ENCODE measurements around the gene DCPS. TPM values are rescaled to one million over a fixed set of nuclear protein-coding genes. Genes with fewer than 3 reads are reported as not detected.

DCPS gene
- total and polyA plus RNA-seq, 4 donors: 10.7 to 26.3 (median 20.4) TPM

DNA sequence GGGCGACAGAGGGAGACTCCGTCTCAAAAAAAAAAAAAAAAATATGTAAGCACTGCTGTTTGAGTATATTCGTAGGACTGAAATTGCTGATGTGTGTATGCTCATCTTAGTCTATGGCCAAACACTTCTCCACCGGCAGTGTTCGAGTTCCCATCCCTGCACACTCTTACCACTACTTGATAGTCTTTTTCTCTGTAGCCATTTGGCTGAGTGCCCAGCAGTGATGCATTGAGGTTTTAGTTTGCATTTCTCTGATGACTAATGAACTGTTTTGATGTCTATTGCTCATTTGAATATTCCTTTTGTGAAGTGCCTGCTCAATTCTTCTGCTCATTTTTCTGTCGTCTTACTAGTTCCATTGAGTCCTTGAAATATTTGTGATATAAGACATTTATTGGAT, 19.0 kb upstream of the DCPS start:
- no peak overlapping the region for H3K27ac ChIP-seq (ENCODE audit: low read depth in 1 of 2, low read length in 1 of 2)
- ATAC-seq (ENCODE audit: insufficient read depth, low FRiP score) (no peak), DNase-seq (peak in 2 of 3 donors; percentile 25 to 53)
- no peak overlapping the region for H3K4me3 ChIP-seq
- TF ChIP-seq, protein P1, sequence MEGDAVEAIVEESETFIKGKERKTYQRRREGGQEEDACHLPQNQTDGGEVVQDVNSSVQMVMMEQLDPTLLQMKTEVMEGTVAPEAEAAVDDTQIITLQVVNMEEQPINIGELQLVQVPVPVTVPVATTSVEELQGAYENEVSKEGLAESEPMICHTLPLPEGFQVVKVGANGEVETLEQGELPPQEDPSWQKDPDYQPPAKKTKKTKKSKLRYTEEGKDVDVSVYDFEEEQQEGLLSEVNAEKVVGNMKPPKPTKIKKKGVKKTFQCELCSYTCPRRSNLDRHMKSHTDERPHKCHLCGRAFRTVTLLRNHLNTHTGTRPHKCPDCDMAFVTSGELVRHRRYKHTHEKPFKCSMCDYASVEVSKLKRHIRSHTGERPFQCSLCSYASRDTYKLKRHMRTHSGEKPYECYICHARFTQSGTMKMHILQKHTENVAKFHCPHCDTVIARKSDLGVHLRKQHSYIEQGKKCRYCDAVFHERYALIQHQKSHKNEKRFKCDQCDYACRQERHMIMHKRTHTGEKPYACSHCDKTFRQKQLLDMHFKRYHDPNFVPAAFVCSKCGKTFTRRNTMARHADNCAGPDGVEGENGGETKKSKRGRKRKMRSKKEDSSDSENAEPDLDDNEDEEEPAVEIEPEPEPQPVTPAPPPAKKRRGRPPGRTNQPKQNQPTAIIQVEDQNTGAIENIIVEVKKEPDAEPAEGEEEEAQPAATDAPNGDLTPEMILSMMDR (IDR thresholded peaks at IDR 0.05; ENCODE audit: control extremely low read depth, extremely low read depth): no peak
- H3K9ac ChIP-seq (ENCODE audit: insufficient read depth in 1 of 2, low read length in 2 of 2): no peak overlapping the region
- H3K27me3 ChIP-seq (ENCODE audit: control insufficient read depth in 3 of 3, insufficient read depth in 3 of 3, low read length in 2 of 3): no peaks in the 10 kb centered on the region
- WGBS, 2 donors: 46 to 57% methylated on average over 6 of the region's 6 CpGs
- H3K9me3 ChIP-seq (ENCODE audit: control insufficient read depth in 4 of 4, insufficient read depth in 3 of 4, low read length in 3 of 4): no peaks in the 10 kb centered on the region
- H3K36me3 ChIP-seq (ENCODE audit: control insufficient read depth in 4 of 4, insufficient read depth in 4 of 4, low read length in 4 of 4): peaks cover 0 to 4% (median 1%) of the 10 kb centered on the region in 4 donors
- H3K4me1 ChIP-seq (ENCODE audit: control insufficient read depth in 5 of 5, insufficient read depth in 5 of 5, low read length in 5 of 5): peaks cover 4 to 16% (median 8%) of the 10 kb centered on the region in 5 donors

DNA sequence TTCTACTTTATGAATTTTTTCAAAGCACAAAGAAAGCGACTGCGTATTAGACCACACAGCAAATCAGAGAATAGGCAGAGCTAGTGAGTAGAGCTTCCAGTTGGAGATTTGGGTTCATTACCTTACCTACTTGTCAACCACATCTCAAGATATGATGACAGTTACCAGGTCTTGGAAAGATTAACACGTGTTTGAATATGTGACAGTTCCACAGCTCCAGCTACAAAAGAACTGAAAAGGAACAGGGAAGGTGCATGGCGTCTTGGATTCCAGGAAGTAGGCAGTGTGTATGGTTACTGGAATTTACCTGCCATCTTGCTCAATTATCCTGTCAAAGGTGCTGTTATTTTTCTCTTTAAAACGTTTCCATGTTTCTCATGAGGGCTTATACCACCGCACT, 15.6 kb upstream of the DCPS start:
- Histone ChIP-seq H3K36me3 (ENCODE audit: control insufficient read depth in 4 of 4, insufficient read depth in 4 of 4, low read length in 4 of 4) (peaks cover 0 to 26% (median 18%) of the 10 kb centered on the region in 4 donors), H3K9me3 (ENCODE audit: control insufficient read depth in 4 of 4, insufficient read depth in 3 of 4, low read length in 3 of 4) (no peaks in the 10 kb centered on the region), H3K27me3 (ENCODE audit: control insufficient read depth in 3 of 3, insufficient read depth in 3 of 3, low read length in 2 of 3) (no peaks in the 10 kb centered on the region), H3K4me3 (no peak overlapping the region), H3K9ac (ENCODE audit: insufficient read depth in 1 of 2, low read length in 2 of 2) (no peak overlapping the region), H3K27ac (ENCODE audit: low read depth in 1 of 2, low read length in 1 of 2) (no peak overlapping the region), H3K4me1 (ENCODE audit: control insufficient read depth in 5 of 5, insufficient read depth in 5 of 5, low read length in 5 of 5) (peaks cover 0 to 3% (median 0%) of the 10 kb centered on the region in 5 donors)
- WGBS, 2 donors: 86 to 88% methylated on average over 6 of the region's 6 CpGs
- TF ChIP-seq, protein P1 (IDR thresholded peaks at IDR 0.05; ENCODE audit: control extremely low read depth, extremely low read depth): no peak
- ATAC-seq (ENCODE audit: insufficient read depth, low FRiP score) (no peak), DNase-seq (no peak)

DNA sequence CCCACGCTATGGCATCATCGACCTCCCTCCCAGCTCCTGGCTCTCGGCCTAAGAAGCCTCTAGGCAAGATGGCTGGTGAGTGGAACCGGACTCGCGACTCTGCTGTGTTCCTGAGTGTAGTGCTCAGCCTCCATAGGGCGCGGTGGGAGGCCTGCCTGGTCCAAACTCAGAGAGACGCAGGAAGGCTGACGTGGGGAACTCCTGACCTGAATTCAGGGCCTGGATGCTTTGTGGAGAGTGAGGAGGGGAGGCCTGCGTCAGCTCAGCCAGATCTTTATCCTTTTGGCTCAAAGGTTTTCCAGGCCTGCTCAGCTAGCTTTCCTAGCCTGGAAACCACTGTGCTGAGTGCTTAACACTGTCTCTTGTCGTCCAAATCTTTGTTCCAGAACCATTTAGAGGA, 13.0 kb upstream of the DCPS start:
- Histone ChIP-seq H3K36me3 (ENCODE audit: control insufficient read depth in 4 of 4, insufficient read depth in 4 of 4, low read length in 4 of 4) (peaks cover 0 to 36% (median 31%) of the 10 kb centered on the region in 4 donors), H3K4me3 (no peak overlapping the region), H3K9me3 (ENCODE audit: control insufficient read depth in 4 of 4, insufficient read depth in 3 of 4, low read length in 3 of 4) (no peaks in the 10 kb centered on the region), H3K4me1 (ENCODE audit: control insufficient read depth in 5 of 5, insufficient read depth in 5 of 5, low read length in 5 of 5) (no peaks in the 10 kb centered on the region), H3K27ac (ENCODE audit: low read depth in 1 of 2, low read length in 1 of 2) (no peak overlapping the region), H3K9ac (ENCODE audit: insufficient read depth in 1 of 2, low read length in 2 of 2) (no peak overlapping the region), H3K27me3 (ENCODE audit: control insufficient read depth in 3 of 3, insufficient read depth in 3 of 3, low read length in 2 of 3) (no peaks in the 10 kb centered on the region)
- 93 to 97% methylated on average over 12 of the region's 12 CpGs for WGBS, 2 donors
- ATAC-seq (ENCODE audit: insufficient read depth, low FRiP score): no peak
- TF ChIP-seq, protein P1 (IDR thresholded peaks at IDR 0.05; ENCODE audit: control extremely low read depth, extremely low read depth): no peak
- DNase-seq: no peak

DNA sequence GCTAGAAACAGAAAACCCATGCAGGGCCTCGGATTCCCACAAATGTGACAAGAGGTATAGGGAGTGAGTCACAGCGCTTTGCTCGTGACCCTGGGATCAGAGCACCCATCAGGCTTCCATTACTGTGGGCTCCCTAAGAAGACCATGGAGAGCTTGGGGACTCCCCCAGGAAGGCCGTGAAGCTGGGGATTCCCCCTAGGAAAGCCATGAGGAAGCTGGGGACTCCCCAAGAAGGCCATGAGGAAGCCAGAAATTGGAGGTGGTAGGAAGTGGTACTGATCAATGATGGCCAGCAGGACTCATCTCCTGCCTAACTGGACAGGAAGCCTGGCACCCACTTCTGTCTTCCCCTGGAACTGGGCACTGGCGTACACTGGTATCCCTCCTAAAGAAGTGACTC, 10.1 kb upstream of the DCPS start:
- Histone ChIP-seq H3K27ac (ENCODE audit: low read depth in 1 of 2, low read length in 1 of 2) (no peak overlapping the region), H3K4me3 (no peak overlapping the region), H3K9me3 (ENCODE audit: control insufficient read depth in 4 of 4, insufficient read depth in 3 of 4, low read length in 3 of 4) (no peaks in the 10 kb centered on the region), H3K27me3 (ENCODE audit: control insufficient read depth in 3 of 3, insufficient read depth in 3 of 3, low read length in 2 of 3) (no peaks in the 10 kb centered on the region), H3K4me1 (ENCODE audit: control insufficient read depth in 5 of 5, insufficient read depth in 5 of 5, low read length in 5 of 5) (no peaks in the 10 kb centered on the region), H3K36me3 (ENCODE audit: control insufficient read depth in 4 of 4, insufficient read depth in 4 of 4, low read length in 4 of 4) (peaks cover 0 to 36% (median 31%) of the 10 kb centered on the region in 4 donors), H3K9ac (ENCODE audit: insufficient read depth in 1 of 2, low read length in 2 of 2) (no peak overlapping the region)
- WGBS, 2 donors: 79 to 80% methylated on average over 5 of the region's 5 CpGs
- DNase-seq (no peak), ATAC-seq (ENCODE audit: insufficient read depth, low FRiP score) (no peak)
- TF ChIP-seq, protein P1 (IDR thresholded peaks at IDR 0.05; ENCODE audit: control extremely low read depth, extremely low read depth): no peak

Data from lung (tissue), 12 donors.